ENCODE results near the gene SRSF8.
A peak's percentile ranks its signal among the peaks of the same experiment; 100 is the strongest.

Gene SRSF8

GRCh38 chr11:95091663-95092180 lies 25.0 kb downstream of the SRSF8 start:
- TF ChIP-seq CTBP1 (IDR thresholded peaks at IDR 0.05; ENCODE audit: borderline replicate concordance): no peak
- no peak for TF ChIP-seq BHLHE40 (IDR thresholded peaks at IDR 0.05; ENCODE audit: borderline replicate concordance)
- TF ChIP-seq ZNF384 (IDR thresholded peaks at IDR 0.05): no peak
- no peak for TF ChIP-seq HDGF (IDR thresholded peaks at IDR 0.05; ENCODE audit: borderline replicate concordance)
- no peak for TF ChIP-seq SP1 (IDR thresholded peaks at IDR 0.05)
- no peak for TF ChIP-seq LEF1 (IDR thresholded peaks at IDR 0.05; ENCODE audit: borderline replicate concordance)
- no peak for TF ChIP-seq TARDBP (IDR thresholded peaks at IDR 0.05)
- ChIA-PET POLR2A (interaction anchor here (3.2 to 3.7 kb wide), 2 partner anchors 16 to 23 kb away, joined by 30 to 36 read pairs; partner anchors contain the start of gene SRSF8), CTCF (interaction anchor here (3.7 kb wide), 1 partner anchor 15 kb away, joined by 27 read pairs; no protein-coding TSS in a partner anchor)
- DNase-seq (ENCODE audit: extremely low spot score): no peak

DNA sequence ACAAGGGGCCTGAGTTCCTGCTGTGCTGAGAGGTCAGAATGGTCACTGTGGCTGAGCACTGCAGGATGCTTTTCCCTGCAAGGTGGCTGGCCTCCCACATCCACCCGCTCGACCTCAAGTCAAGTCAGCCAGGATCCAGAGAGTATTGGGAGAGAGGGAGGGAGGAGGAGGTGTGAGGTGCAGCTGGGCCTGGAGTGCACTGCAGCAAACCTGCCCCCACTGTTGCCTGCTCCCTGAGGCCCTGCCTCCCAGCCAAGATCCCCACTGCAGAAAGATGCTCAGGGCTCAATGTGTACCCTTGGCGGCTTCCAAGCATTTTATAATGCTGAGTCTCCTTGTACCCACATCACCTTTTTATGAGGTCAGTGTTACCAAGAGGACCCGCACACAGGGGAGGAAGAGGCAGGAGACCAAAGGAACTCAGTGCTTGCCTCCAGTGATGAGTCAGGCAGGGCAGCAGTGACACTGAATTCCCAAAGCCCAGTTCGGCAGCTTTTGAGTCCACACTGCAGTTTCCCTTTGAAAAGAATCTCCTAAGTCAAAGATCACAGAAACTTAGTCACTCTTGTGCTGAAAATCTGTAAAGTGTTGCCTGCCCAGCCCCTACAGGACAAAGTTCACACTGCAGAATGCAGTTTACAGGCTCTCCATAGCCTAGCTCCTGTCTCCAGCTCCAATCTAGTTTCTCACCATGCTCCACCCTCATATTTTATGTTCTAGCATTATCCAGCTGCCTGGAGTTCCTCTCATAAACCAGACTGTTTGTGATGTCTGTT lies 26.0 kb downstream of the SRSF8 start:
- ChIA-PET POLR2A (interaction anchor here (0.8 to 1.9 kb wide), 4 partner anchors 10 to 1297 kb away, joined by 3 to 10 read pairs (median 3); partner anchors contain the start of genes CCDC82, JRKL and SRSF8), CTCF (interaction anchor here (0.7 to 3.7 kb wide), 3 partner anchors 9 to 25 kb away, joined by 3 to 27 read pairs (median 6); no protein-coding TSS in a partner anchor)
- no peak for TF ChIP-seq ELF4 (IDR thresholded peaks at IDR 0.05)
- no peak for TF ChIP-seq FOXK2 (IDR thresholded peaks at IDR 0.05)
- TF ChIP-seq SUZ12 (IDR thresholded peaks at IDR 0.05): no peak
- TF ChIP-seq LEF1 (IDR thresholded peaks at IDR 0.05; ENCODE audit: borderline replicate concordance): no peak
- TF ChIP-seq HDGF (IDR thresholded peaks at IDR 0.05; ENCODE audit: borderline replicate concordance): no peak
- no peak for TF ChIP-seq ZNF384 (IDR thresholded peaks at IDR 0.05)
- no peak for TF ChIP-seq TARDBP (IDR thresholded peaks at IDR 0.05)
- TF ChIP-seq, protein P1, sequence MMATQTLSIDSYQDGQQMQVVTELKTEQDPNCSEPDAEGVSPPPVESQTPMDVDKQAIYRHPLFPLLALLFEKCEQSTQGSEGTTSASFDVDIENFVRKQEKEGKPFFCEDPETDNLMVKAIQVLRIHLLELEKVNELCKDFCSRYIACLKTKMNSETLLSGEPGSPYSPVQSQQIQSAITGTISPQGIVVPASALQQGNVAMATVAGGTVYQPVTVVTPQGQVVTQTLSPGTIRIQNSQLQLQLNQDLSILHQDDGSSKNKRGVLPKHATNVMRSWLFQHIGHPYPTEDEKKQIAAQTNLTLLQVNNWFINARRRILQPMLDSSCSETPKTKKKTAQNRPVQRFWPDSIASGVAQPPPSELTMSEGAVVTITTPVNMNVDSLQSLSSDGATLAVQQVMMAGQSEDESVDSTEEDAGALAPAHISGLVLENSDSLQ (IDR thresholded peaks at IDR 0.05): no peak
- TF ChIP-seq L3MBTL2 (conservative IDR thresholded peaks at IDR 0.05): no peak
- no peak for TF ChIP-seq ARNT (IDR thresholded peaks at IDR 0.05)
- no peak for TF ChIP-seq CTBP1 (IDR thresholded peaks at IDR 0.05; ENCODE audit: borderline replicate concordance)
- TF ChIP-seq NFRKB (IDR thresholded peaks at IDR 0.05): no peak
- TF ChIP-seq SP1 (IDR thresholded peaks at IDR 0.05): no peak
- no peak for TF ChIP-seq BHLHE40 (IDR thresholded peaks at IDR 0.05; ENCODE audit: borderline replicate concordance)
- no peak for TF ChIP-seq FOXM1 (IDR thresholded peaks at IDR 0.05; ENCODE audit: borderline replicate concordance)
- no peak for TF ChIP-seq FOXA1 (IDR thresholded peaks at IDR 0.05)
- peak; percentile 47 for DNase-seq (ENCODE audit: extremely low spot score)

- ChIA-PET POLR2A (interaction anchor here (0.8 to 1.9 kb wide), 4 partner anchors 9 to 26 kb away, joined by 3 to 10 read pairs (median 4); partner anchors contain the start of gene SRSF8), CTCF (interaction anchor here (0.7 to 3.7 kb wide), 3 partner anchors 8 to 26 kb away, joined by 3 to 27 read pairs (median 6); no protein-coding TSS in a partner anchor)
- no peak for DNase-seq (ENCODE audit: extremely low spot score)
- TF ChIP-seq BHLHE40 (IDR thresholded peaks at IDR 0.05; ENCODE audit: borderline replicate concordance) (no peak), SUZ12 (IDR thresholded peaks at IDR 0.05) (no peak), ELF4 (IDR thresholded peaks at IDR 0.05) (no peak), TARDBP (IDR thresholded peaks at IDR 0.05) (no peak), FOXM1 (IDR thresholded peaks at IDR 0.05; ENCODE audit: borderline replicate concordance) (no peak), CTBP1 (IDR thresholded peaks at IDR 0.05; ENCODE audit: borderline replicate concordance) (no peak), ARNT (IDR thresholded peaks at IDR 0.05) (no peak)
Measured at GRCh38 chr11:95093548-95093947, 26.8 kb downstream of the SRSF8 start.

GRCh38 chr11:95095858-95096587 lies 29.3 kb downstream of the SRSF8 start:
- TF ChIP-seq SP1 (IDR thresholded peaks at IDR 0.05): no peak
- no peak for TF ChIP-seq ZNF384 (IDR thresholded peaks at IDR 0.05)
- no peak for TF ChIP-seq FOXK2 (IDR thresholded peaks at IDR 0.05)
- no peak for TF ChIP-seq TARDBP (IDR thresholded peaks at IDR 0.05)
- TF ChIP-seq, protein P1 (IDR thresholded peaks at IDR 0.05): no peak
- TF ChIP-seq LEF1 (IDR thresholded peaks at IDR 0.05; ENCODE audit: borderline replicate concordance): no peak
- no peak for TF ChIP-seq L3MBTL2 (conservative IDR thresholded peaks at IDR 0.05)
- TF ChIP-seq FOXM1 (IDR thresholded peaks at IDR 0.05; ENCODE audit: borderline replicate concordance): no peak
- CTCF ChIA-PET: interaction anchor here (0.6 to 1.2 kb wide), 2 partner anchors 12 to 39 kb away, joined by 3 read pairs; no protein-coding TSS in a partner anchor
- DNase-seq (ENCODE audit: extremely low spot score): no peak
- POLR2A ChIA-PET: interaction anchor here (0.9 to 1.2 kb wide), 2 partner anchors 13 to 29 kb away, joined by 3 read pairs; partner anchors contain the start of gene SRSF8

GRCh38 chr11:95097209-95097608 lies 30.5 kb downstream of the SRSF8 start:
- no peak for DNase-seq (ENCODE audit: extremely low spot score)
- TF ChIP-seq ZNF384 (IDR thresholded peaks at IDR 0.05) (no peak), SP1 (IDR thresholded peaks at IDR 0.05) (no peak), L3MBTL2 (conservative IDR thresholded peaks at IDR 0.05) (no peak), SUZ12 (IDR thresholded peaks at IDR 0.05) (no peak), FOXK2 (IDR thresholded peaks at IDR 0.05) (no peak), FOXM1 (IDR thresholded peaks at IDR 0.05; ENCODE audit: borderline replicate concordance) (no peak), TARDBP (IDR thresholded peaks at IDR 0.05) (no peak), FOXA1 (IDR thresholded peaks at IDR 0.05) (no peak), ARNT (IDR thresholded peaks at IDR 0.05) (no peak), BHLHE40 (IDR thresholded peaks at IDR 0.05; ENCODE audit: borderline replicate concordance) (no peak)
- TF ChIP-seq, protein P1 (IDR thresholded peaks at IDR 0.05): no peak
- CTCF ChIA-PET: interaction anchor here (1.3 kb wide), 1 partner anchor 12 kb away, joined by 6 read pairs; no protein-coding TSS in a partner anchor
- POLR2A ChIA-PET: interaction anchor here (1.4 kb wide), 1 partner anchor 10 kb away, joined by 4 read pairs; no protein-coding TSS in a partner anchor

Measured in HEK293T (cell line).